Body of pancreas (tissue), 4 donors: ENCODE measurements around the gene PTPRF.

ENCODE experiments used
- POLR2A ChIP-seq, 3 donors: fragments of 450-650 bp; IDR thresholded peaks; one replicate each; pipeline ENCODE4 v1.6.1; 2016; ENCODE audit warnings: antibody characterized with exemption in 3 of 3, mild to moderate bottlenecking in 2 of 3
- TF ChIP-seq, protein P1 (sequence below), 7 experiments: fragments of 450-650 bp in 4 of 7; fragments of 200-600 bp in 3 of 7; sonication (generic) in 3 of 7; IDR thresholded peaks; one replicate each; pipeline ENCODE4 v1.5.1; 2016 to 2019; ENCODE audit warnings: antibody characterized with exemption in 7 of 7

- TF ChIP-seq, protein P1, sequence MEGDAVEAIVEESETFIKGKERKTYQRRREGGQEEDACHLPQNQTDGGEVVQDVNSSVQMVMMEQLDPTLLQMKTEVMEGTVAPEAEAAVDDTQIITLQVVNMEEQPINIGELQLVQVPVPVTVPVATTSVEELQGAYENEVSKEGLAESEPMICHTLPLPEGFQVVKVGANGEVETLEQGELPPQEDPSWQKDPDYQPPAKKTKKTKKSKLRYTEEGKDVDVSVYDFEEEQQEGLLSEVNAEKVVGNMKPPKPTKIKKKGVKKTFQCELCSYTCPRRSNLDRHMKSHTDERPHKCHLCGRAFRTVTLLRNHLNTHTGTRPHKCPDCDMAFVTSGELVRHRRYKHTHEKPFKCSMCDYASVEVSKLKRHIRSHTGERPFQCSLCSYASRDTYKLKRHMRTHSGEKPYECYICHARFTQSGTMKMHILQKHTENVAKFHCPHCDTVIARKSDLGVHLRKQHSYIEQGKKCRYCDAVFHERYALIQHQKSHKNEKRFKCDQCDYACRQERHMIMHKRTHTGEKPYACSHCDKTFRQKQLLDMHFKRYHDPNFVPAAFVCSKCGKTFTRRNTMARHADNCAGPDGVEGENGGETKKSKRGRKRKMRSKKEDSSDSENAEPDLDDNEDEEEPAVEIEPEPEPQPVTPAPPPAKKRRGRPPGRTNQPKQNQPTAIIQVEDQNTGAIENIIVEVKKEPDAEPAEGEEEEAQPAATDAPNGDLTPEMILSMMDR (IDR thresholded peaks at IDR 0.05): no peak
- TF ChIP-seq POLR2A (IDR thresholded peaks at IDR 0.05): no peak
These were observed 10.4 kb upstream of the PTPRF start for GRCh38 chr1:43520100-43520778.
